ENCODE results near the gene SPRY4.

The SPRY4 gene

GRCh38 chr5:142310803-142311202 is 14.0 kb downstream of the SPRY4 start:
- H3K4me3 ChIP-seq (ENCODE audit: low read depth, low read length): no peak overlapping the region
- TF ChIP-seq POLR2A (IDR thresholded peaks at IDR 0.05; ENCODE audit: extremely low read depth, insufficient read length) (no peak), CTCF (IDR thresholded peaks at IDR 0.05; ENCODE audit: low read depth, low read length) (no peak), MYC (IDR thresholded peaks at IDR 0.05; ENCODE audit: low read depth, low read length) (no peak), MAX (IDR thresholded peaks at IDR 0.05; ENCODE audit: low read depth, low read length) (no peak)
- no peak for DNase-seq (ENCODE audit: low read depth)

GRCh38 chr5:142309747-142310318 is 15.0 kb downstream of the SPRY4 start:
- no peak for TF ChIP-seq POLR2A (IDR thresholded peaks at IDR 0.05; ENCODE audit: extremely low read depth, insufficient read length)
- TF ChIP-seq MYC (IDR thresholded peaks at IDR 0.05; ENCODE audit: low read depth, low read length): no peak
- no peak for TF ChIP-seq MAX (IDR thresholded peaks at IDR 0.05; ENCODE audit: low read depth, low read length)
- TF ChIP-seq CTCF (IDR thresholded peaks at IDR 0.05; ENCODE audit: low read depth, low read length): no peak
- DNase-seq (ENCODE audit: low read depth): no peak
- no peak overlapping the region for H3K4me3 ChIP-seq (ENCODE audit: low read depth, low read length)

GRCh38 chr5:142308358-142308757 is 16.5 kb downstream of the SPRY4 start:
- TF ChIP-seq MYC (IDR thresholded peaks at IDR 0.05; ENCODE audit: low read depth, low read length): no peak
- no peak for TF ChIP-seq CTCF (IDR thresholded peaks at IDR 0.05; ENCODE audit: low read depth, low read length)
- TF ChIP-seq POLR2A (IDR thresholded peaks at IDR 0.05; ENCODE audit: extremely low read depth, insufficient read length): no peak
- no peak for TF ChIP-seq MAX (IDR thresholded peaks at IDR 0.05; ENCODE audit: low read depth, low read length)
- no peak overlapping the region for H3K4me3 ChIP-seq (ENCODE audit: low read depth, low read length)
- DNase-seq (ENCODE audit: low read depth): no peak

- DNase-seq (ENCODE audit: low read depth): no peak
- TF ChIP-seq CTCF (IDR thresholded peaks at IDR 0.05; ENCODE audit: low read depth, low read length): no peak
- TF ChIP-seq POLR2A (IDR thresholded peaks at IDR 0.05; ENCODE audit: extremely low read depth, insufficient read length): no peak
- TF ChIP-seq MAX (IDR thresholded peaks at IDR 0.05; ENCODE audit: low read depth, low read length): no peak
- TF ChIP-seq MYC (IDR thresholded peaks at IDR 0.05; ENCODE audit: low read depth, low read length): no peak
- no peak overlapping the region for H3K4me3 ChIP-seq (ENCODE audit: low read depth, low read length)
Observed at GRCh38 chr5:142307146-142307890, 17.5 kb downstream of the SPRY4 start.

- no peak for DNase-seq (ENCODE audit: low read depth)
- TF ChIP-seq MAX (IDR thresholded peaks at IDR 0.05; ENCODE audit: low read depth, low read length) (no peak), POLR2A (IDR thresholded peaks at IDR 0.05; ENCODE audit: extremely low read depth, insufficient read length) (no peak), MYC (IDR thresholded peaks at IDR 0.05; ENCODE audit: low read depth, low read length) (no peak), CTCF (IDR thresholded peaks at IDR 0.05; ENCODE audit: low read depth, low read length) (no peak)
- no peak overlapping the region for H3K4me3 ChIP-seq (ENCODE audit: low read depth, low read length)
Observed at GRCh38 chr5:142306077-142306502, 18.7 kb downstream of the SPRY4 start.
